Embryonic facial prominence (tissue), 1 donor: ENCODE data around the gene PEG3.
"Not testable (repeated sequence)": the region's sequence is repeated elsewhere in the genome, so short reads cannot be mapped to it uniquely, and the experiment has no call there.

Experiments
- DNase-seq: peaks from one replicate; pipeline ENCODE4 v3.0.0-alpha.2; 2016; ENCODE audit errors: extremely low spot score

Gene PEG3

DNA sequence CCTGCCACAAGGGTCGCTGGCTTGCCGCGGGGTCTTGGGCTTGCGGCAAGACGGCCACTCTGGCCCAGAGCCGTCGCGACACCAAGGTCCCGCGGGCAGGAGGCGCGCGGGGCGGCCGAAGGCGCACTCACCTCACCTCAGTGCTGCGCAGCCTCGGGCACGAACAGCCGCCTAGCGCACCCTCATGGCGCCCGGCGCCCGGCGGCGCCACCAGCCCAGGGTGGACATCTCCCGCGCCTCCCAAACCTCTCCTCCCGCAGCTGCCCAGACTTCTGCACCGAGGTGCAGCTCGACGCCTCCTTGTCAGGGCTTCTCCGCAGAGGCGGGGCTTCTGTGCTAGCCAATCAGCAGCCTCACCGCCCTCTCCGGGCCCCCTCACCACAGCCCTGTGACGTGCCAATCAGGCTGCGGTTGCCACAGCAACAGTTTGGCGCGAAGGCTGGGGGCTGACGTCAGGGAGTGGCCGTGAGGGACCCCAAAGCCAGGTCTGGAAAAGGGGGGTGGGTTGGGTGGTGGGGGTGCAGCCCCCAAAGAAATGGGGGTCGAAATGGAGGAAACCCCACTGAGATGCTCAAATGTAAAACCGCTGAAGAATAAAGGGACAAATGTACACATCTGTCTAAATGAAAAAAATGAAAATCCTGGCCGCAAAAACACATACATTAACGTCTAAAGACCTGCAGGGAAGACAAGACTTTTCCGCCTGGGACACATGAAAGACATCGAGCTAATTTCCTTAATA is at the start of gene PEG3, which contains the start of gene ZIM2:
PEG3 (minus strand) TSS at position 276 of the 742 bp plus-strand sequence. CDS start 16,071 bp downstream, outside the sequence.
ZIM2 (minus strand) TSS at position 276 of the 742 bp plus-strand sequence. CDS start 16,449 bp downstream, outside the sequence.
- peak; percentile 83 for DNase-seq

DNA sequence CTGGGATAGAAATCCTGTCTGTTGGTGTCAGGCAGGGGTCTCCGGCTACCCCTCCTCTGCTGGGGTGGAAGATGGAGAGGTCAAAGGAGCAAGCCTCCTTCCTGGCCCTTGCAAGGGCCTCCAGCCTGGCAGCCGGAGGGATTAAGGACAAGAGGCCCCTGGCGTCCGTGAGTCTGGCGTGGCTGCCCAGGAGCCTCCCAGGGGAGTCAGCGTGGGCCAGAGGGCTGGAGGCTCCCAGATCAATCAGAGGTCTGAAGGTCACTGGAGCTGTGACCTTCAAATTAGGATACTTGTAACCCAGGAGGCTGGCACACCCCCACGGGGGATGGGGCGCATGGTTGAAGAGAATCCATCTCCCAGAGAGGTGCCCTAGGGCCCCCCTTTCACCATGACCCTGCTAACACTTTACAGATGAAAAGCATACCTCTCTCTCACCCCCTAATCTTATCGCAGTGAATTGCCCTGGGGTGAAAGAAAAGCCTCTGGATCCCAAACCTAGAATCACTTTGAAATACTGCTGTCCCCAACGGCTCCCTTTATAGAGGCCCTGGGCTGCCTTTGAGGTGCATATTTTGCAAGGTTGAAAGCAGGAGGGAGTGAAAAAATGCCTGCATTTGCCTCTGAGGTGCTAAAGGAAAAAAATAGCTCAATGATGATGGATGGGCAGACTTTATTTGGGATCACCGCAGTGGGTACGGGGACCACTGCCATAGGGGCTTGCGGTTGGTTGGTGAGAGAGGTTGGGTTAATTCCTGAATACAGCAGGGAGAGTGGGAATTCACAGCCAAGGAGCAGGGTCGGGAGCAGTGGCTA is 44.9 kb upstream of the PEG3 start:
- DNase-seq, result no peak

DNA sequence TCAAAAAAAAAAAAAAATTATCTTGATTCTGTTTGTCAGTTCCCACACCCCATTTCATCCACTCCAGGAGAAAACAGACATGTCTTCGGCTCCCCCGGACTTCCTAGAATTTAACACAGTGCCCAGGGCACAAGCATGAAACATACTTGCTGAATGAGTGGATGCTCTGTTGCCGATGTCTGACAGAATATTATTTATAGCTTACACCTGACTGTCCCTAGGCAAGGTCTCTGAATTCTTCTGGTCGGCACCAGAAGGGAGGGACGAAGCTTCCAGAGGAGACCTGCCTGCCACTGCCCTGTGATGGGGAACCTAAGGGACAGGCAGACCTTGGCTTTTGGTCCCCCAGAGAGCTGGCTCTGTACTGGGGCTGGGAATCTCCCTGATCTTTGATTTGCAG is 43.9 kb upstream of the PEG3 start:
- no peak for DNase-seq

DNA sequence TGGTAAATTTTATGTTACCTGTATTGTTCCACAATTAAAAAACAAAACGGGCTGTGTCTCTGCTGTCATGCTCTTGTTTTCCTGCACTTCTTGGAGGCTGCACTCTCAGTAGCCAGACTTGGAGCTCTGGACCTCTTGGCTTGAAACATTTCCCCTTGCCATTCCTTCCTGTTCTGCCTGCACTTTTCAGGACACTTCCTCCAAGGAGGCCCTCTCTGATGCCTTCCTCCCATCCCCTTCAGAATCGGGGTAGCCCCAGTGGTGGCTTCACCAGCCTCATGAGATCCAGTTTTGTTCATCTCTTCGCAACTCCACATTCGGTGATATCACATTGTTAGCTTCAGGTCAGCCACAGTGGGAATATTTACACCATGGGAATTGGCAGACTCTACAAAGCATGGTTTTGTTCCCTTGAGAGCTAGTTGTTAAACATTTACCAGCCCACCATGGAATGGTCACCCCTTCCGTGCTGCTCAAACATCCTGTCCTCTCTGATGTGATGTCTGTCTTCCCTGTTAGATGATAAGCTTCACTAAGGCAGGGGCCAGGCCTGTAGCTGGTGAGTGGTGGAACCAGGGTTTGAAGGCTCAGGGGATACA is 40.2 kb upstream of the PEG3 start:
- DNase-seq, result no peak

DNA sequence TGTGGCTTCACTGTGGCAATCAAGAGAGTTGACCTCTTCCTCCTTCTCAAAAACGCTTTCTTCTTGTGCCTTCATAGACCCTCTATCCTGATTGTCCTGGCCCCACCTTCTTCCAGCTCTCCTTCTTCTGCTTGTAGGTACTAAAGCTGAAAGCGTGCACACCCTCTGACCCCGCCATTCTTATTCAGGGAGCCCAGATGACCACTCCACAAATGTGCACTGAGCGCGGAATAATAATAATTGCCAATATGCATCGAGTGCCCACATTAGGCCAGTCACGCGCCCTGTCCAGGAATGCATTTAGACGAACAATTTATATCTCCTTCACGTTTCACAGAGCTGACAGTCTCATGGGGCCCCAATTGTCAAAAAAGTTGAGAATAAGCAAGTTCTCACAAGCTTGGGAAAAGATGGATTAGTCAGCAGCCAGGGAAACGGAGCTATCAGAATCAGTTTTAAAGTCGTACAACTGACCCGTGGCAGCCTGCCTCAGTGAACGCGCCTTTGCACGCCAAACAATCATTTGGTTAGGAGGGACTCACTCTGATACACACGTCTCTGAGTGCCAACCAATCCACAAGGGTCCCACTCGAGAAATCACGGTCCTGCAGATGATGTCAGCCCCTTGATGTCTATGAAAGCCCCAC is 36.7 kb upstream of the PEG3 start:
- no peak for DNase-seq

DNA sequence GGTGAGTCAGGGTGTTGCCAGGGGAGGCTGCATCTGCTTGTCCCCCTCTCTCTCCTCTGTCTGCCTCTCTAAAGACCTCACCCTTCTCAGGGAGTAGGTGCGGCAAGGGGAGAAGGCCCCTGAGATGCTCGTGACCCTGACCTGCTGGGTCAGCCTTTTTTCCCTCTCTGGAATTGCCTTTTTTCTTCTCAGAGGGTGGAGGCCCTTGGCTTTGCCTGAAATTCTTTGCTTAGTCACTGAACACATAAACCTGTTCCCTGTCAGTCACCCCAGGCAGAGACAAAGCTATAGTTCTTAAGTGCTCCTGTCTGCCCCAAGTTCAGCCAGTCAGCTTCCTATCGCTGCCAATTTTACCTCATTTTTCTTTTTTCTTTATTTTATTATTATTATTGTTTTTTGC is 35.2 kb upstream of the PEG3 start:
- no peak for DNase-seq

DNA sequence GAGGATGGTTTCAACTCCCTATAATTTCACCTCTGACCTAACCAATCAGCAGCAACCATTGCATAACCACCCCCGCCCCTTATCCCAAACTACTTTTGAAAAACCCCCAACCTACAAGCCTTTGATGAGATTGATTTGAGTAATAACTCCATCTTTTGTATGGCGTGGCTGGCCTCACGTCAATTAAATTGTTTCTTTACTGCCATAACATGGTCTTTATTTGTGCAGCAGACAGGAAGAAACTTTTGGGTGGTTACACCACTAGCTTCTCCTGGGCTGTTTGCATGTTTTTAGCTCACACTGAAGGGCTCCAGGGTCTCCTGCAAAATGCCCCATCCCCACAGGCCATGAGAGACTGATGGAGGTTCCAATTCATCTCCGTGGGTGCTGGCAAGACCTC is 34.0 kb upstream of the PEG3 start:
- no peak for DNase-seq

DNA sequence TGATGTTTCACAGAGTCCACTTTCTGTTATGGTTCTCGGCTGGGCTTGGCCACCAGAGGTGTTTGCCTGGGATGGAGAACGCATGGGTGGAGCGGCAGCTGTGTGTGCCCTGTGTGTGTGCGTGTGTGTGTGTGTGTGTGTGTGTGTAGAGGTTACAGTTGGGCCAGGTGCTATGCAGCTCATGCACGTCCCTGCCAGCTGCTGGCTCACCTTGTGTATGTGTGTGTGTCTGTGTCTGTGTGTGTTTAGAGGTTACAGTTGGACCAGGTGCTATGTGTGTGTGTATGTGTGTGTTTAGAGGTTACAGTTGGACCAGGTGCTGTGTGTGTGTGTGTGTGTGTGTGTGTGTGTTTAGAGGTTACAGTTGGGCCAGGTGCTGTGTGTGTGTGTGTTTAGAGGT is 33.0 kb upstream of the PEG3 start:
- no peak for DNase-seq

DNA sequence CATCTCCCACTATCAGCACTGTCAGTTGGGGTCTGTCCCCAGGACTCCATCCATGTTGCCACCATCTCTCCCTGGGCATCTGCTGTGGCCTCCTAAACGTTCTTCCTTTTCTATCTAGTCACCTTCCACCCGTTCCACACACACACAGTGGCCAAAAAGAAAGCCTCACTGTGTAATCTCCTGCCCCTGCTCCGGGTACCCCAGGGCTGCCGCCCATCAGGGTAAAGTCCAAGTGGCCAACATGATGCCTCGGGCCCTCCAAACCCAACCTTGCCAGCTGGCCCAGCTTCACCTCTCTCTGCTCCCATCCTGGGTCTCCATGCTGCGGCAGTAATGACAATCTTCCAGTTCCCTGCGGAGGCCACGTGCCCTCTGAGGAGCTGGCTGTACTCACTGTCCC is 29.4 kb upstream of the PEG3 start:
- no peak for DNase-seq

DNA sequence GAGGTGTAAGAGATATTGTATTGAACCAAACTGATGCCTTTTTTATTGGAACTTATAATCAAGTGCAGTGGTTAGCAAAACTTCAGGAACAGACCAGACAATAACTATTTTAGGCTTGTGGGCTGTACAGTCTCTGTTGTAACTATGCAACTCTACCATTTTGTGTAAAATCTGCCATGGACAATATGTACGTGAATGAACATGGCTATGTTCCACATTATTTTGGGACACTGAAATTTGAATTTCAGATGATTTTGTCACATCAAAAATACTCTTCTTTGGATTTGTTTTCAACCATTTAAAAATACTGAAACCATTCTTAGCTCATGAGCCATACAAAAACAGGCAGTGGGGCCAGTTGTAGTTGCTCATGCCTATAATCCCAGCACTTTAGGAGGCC is 27.9 kb upstream of the PEG3 start:
- no peak for DNase-seq

DNA sequence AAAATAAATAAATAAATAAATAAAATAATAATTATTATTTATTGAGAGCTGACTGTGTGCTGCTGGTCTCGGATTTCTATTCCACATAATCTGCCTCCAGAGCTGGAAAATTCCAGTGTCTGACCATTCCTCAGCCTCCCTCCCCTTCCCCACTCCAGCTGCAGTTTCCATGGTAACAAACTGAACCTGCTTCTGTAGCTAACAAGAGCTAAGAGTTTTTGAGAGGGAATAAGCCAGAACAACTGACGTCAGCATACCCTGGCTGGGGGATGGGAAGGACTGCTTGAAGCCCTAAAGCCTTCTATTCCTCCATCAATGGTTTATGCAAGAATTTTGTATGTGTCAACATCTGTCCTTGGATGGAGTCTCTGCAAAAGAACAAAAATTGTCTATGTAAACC is 26.0 kb upstream of the PEG3 start:
- peak; percentile 58 for DNase-seq

DNA sequence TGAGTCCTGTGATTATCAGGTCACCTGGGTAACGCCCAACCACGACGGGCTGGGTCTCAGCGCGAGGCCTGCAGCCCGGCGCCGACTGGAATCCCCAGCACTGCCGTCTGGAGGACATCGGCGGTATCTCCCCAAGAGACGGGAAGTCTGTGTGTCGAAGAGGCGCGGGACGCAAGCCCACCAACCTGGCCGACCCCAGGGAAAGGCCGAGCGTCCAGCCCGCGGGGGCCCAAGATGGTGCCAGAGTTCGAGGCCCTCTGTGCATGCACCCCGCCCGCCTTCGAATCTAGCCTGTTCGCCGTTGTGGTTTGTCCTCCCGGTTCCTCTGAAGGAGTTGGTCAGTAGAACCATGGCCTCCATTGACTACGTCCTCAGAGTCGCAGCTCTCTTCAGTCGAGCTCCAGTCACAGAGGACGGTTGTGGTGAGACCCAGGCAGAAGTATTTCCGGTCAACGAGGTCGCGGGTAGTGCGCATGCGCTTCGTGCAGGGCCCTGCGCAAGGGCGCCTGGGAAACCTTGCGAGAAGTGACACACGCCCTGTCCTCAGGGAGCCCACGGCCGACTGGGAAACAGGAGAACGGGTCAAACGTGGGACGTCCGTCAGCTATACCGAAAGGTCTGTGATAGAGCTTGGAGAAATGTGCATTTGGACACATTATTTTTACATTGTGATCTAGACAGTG is 24.1 kb upstream of the PEG3 start:
- no peak for DNase-seq

DNA sequence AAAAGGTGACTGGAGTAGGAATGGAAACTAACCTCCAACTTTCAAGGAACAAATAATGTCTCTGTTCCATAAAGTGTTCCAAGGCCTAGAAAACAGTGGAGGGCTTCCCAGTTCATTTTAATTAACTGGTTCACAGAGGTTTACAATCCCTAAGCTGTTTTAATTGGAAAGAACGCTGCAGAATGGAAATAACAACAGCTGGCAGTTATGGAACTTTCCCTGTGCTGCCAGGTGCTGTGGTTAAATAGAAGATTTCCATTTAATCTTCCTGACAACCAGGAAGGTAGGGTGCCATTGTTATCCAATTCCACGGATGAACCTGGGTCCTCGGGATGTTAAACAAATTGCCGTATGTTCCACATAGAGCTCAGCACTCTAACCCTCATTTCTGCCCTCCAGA is 22.2 kb upstream of the PEG3 start:
- DNase-seq, result no peak

DNA sequence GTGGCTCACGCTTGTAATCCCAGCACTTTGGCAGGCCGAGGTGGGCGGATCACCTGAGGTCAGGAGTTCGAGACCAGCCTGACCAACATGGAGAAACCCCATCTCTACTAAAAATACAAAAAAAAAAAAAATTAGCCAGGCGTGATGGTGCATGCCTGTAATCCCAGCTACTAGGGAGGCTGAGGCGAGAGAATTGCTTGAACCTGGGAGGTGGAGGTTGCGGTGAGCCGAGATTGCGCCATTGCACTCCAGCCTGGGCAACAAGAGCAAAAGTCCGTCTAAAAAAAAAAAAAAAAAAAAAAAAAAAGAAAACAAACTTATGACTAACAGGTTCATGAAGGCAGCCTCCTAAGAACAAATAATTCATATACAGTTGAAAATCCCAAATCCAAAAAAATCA is 19.9 kb upstream of the PEG3 start:
- DNase-seq, result not testable (repeated sequence)

DNA sequence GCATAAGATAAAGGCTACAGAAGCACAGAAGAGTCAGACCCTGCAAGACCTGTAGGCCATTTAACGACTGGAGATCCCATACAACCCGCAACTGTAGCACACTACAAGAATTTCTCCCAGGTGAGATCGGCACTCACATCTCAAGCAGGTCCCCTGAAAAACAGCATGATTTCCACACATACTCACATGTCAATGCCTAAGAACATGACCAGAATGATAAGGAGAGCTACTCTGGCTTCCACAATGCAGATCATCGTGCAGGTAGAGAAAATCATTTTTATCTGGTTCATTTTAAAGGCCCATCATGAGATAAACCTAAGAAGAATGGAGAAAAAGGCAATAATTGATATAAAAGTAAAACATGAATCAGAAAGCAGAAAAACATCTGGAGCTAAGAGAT is 17.5 kb upstream of the PEG3 start:
- DNase-seq, result no peak

DNA sequence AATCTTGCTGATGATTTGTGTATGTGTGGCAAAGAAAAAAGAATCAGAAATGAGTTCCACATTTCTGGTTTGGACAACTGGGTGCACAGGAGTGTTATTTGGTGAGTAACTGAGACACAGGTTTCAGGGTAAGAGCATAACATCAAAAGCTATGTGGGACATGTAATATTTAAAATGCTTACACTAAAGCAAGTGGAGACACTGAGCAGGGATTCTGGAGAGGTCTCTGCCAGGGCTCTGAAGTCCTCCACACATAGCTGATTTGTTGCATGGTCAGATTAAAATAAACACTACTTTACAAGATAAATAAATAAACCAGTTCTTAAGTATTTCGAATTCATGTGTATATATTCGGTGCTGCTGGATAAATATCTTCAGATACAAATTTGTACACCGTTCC is 16.3 kb upstream of the PEG3 start:
- DNase-seq, result no peak

DNA sequence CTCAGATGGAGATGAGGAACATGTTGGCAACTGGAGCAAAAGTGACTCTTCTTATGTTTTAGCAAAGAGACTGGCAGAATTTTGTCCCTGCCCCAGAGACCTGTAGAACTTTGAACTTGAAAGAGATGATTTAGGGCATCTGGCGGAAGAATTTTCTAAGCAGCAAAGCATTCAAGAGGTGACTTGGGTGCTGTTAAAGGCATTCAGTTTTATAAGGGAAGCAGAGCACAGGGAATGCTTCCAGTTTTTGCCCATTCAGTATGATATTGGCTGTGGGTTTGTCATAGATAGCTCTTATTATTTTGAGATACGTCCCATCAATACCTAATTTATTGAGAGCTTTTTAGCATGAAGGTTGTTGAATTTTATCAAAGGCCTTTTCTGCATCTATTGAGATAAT is 11.8 kb upstream of the PEG3 start:
- not testable (repeated sequence) for DNase-seq

DNA sequence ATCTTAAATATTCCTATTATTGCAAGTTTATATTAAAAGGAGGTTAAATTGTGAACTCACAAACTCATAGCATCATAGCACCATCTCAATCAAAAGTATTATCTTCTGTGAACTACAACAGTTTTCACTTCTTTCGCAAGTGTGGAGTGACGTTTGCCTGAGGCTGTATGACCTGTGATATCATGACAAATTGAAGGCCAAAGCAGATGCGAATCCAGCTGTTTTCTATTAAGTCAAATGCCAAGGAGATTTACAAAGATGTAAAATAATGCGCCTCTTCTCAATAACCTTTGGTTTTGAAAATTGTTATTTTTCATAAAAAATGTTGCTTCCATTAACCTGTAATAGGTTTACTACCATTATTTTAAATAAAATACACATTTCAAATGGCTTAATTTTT is 7.6 kb upstream of the PEG3 start:
- DNase-seq, result no peak

DNA sequence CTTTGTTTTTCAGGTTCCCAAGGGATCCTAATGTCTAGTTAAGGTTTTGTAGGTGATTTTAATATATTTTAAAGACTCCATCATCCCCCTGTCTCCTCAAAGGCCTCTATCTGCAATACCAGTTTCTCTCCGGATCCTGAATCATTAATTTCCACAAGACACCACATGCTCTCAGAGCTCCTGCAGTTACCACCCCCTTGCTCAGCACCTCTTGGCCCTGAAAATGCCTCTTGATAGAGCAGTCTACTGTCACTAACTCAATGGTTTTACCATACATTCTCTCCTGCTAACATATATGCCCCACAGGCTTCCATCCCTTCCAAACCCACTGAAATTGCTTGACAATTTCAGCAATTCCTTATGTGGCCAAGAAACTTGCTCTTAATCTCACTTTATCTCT is 1.9 kb upstream of the PEG3 start:
- no peak for DNase-seq

DNA sequence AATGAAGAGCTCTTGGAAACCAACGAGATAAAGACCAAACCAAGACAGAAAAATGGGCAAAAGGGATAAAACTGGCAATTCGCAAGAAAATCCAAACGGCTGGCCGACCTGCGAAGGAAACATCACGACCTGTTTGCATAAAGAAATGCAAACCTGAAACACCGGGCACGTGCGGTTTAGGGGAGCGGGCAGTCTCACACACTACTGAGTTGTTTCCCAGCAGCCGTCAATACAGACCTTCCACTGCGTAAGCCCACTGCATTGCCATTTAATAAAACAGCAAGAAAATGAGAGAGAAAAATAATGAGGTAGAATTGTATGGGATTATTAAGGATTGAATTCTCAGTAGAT is 642 bp upstream of the PEG3 start:
- peak; percentile 10 for DNase-seq

DNA sequence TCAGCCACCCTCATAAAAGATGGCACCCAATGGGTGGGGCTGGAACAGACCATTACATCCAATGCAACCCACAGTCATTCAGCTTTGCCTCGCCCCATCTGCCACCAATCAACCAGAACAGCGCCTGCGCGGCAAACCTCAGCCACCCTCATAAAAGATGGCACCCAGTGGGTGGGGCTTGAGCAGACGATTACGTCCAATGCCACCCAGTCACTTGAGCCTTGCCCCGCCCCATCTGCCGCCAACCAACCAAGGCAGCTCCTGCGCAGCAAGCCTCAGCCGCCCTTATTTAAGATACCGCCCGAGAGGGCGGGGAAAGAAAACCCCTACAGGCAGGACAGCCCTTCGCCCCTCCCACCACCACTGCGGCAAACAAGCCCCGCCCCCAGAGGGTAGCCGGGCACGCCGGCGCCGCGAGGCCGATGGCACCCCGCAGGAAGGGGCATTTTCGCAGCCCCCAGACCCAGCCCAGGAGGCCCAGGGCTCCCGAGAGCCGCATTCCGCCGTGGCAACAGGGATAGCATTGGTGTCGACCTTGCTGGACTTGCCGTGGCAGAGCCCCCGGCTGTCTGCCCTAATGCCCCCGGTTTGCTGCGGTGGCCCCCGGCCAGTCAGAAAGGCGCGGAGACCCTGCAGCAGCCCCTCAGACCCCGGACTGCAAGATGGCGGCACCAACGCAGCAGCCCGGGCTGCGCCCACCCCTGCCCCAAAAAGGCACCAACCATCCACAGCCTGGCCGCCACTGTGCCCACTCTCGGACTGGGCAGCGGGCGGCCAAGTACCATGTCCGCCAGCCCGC is 675 bp downstream of the PEG3 start:
- peak; percentile 91 for DNase-seq
